Adrenal gland (tissue), 5 donors: ENCODE measurements around the gene MORN1.

Source experiments
- CTCF ChIP-seq, 6 experiments: fragments of 450-650 bp in 4 of 6; fragments of 200-600 bp in 2 of 6; sonication (generic) in 1 of 6; IDR thresholded peaks; 1 replicate in 5 of 6; 2 replicates in 1 of 6; pipeline versions ENCODE4 v1.5.1 to v1.8.0; 2016 to 2021; ENCODE audit warnings: antibody characterized with exemption in 6 of 6, mild to moderate bottlenecking in 2 of 6, moderate library complexity in 1 of 6
- POLR2A ChIP-seq, 2 donors: fragments of 450-650 bp; IDR thresholded peaks; one replicate each; pipeline ENCODE4 v1.6.1; 2017; ENCODE audit warnings: antibody characterized with exemption in 2 of 2, mild to moderate bottlenecking in 2 of 2, moderate library complexity in 1 of 2
- donor health status: DM: no; HTN: no; CAD: no.

- TF ChIP-seq CTCF (IDR thresholded peaks at IDR 0.05) (no peak), POLR2A (IDR thresholded peaks at IDR 0.05) (no peak)
Measured at GRCh38 chr1:2376931-2377672, 14.3 kb downstream of the MORN1 start.
